Osteoblast (primary cell): ENCODE results near the gene HACD2. TPM values are rescaled to one million over a fixed set of nuclear protein-coding genes. Genes with fewer than 3 reads are reported as not detected.

Source experiments
- DNase-seq: peaks from one replicate; pipeline ENCODE4 v3.0.0; 2011; ENCODE audit warnings: low spot score, mixed read lengths; ENCODE audit not compliant: insufficient read length; ENCODE audit errors: missing footprints
- H2AFZ ChIP-seq: 2 replicates; pipeline ENCODE4 v1.6.0; 2011; ENCODE audit warnings: mild to moderate bottlenecking, low read length
- H3K27ac ChIP-seq: 2 replicates; pipeline ENCODE4 v1.5.1; 2011; ENCODE audit warnings: mild to moderate bottlenecking, low read depth, low read length, moderate library complexity
- H3K27me3 ChIP-seq: 2 replicates; pipeline ENCODE4 v1.6.0; 2012; ENCODE audit warnings: mild to moderate bottlenecking, control low read depth, inconsistent platforms, low read length, moderate library complexity; ENCODE audit not compliant: insufficient read depth
- H3K36me3 ChIP-seq: 2 replicates; pipeline ENCODE4 v1.5.1; 2011; ENCODE audit warnings: mild to moderate bottlenecking, low read length, control low read depth, moderate library complexity; ENCODE audit not compliant: insufficient read depth
- H3K4me1 ChIP-seq: 2 replicates; pipeline ENCODE4 v1.5.1; 2011; ENCODE audit warnings: mild to moderate bottlenecking, low read length, control low read depth, moderate library complexity; ENCODE audit not compliant: insufficient read depth
- H3K4me2 ChIP-seq: 2 replicates; pipeline ENCODE4 v1.6.0; 2011; ENCODE audit warnings: mild to moderate bottlenecking, low read length; ENCODE audit not compliant: insufficient read depth
- H3K4me3 ChIP-seq: fragments of 200-600 bp; sonication (generic); 3 replicates; pipeline ENCODE4 v1.5.1; 2012; ENCODE audit warnings: mild to moderate bottlenecking, low read length, inconsistent platforms; ENCODE audit not compliant: insufficient read depth
- H3K79me2 ChIP-seq: 2 replicates; pipeline ENCODE4 v1.6.0; 2012; ENCODE audit warnings: mild to moderate bottlenecking, low read length, control low read depth, inconsistent platforms; ENCODE audit not compliant: insufficient read depth
- H3K9me3 ChIP-seq: 2 replicates; pipeline ENCODE4 v1.5.1; 2011; ENCODE audit warnings: low read depth, low read length, control low read depth
- H4K20me1 ChIP-seq: 2 replicates; pipeline ENCODE4 v1.6.0; 2012; ENCODE audit warnings: mild to moderate bottlenecking, low read length, control low read depth; ENCODE audit not compliant: insufficient read depth
- CTCF ChIP-seq: IDR thresholded peaks from 2 replicates; pipeline ENCODE4 v1.5.1; 2011; ENCODE audit warnings: mild to moderate bottlenecking, low read depth, low read length, moderate library complexity; ENCODE audit errors: extremely low read depth
- total RNA-seq: library from RNA; depleted of rRNA; stranded (reverse); fragments of >200 nt; gene quantifications from 2 replicates; pipeline ENCODE4 v1.2.3, GENCODE V29; 2012

HACD2 gene
- total RNA-seq, 1 donor, result 27.5 TPM

GRCh38 chr3:123543950-123544349 lies 40.9 kb downstream of the HACD2 start:
- no peak overlapping the region for H3K4me3 ChIP-seq
- no peaks in the 10 kb centered on the region for H3K27me3 ChIP-seq
- H3K4me2 ChIP-seq, result no peak overlapping the region
- no peak overlapping the region for H3K27ac ChIP-seq
- H4K20me1 ChIP-seq, result no peaks in the 10 kb centered on the region
- no peak overlapping the region for H2AFZ ChIP-seq
- no peaks in the 10 kb centered on the region for H3K36me3 ChIP-seq
- no peak for DNase-seq
- TF ChIP-seq CTCF, result no peak
- no peaks in the 10 kb centered on the region for H3K9me3 ChIP-seq
- peaks cover 14% of the 10 kb centered on the region for H3K4me1 ChIP-seq
- no peaks in the 10 kb centered on the region for H3K79me2 ChIP-seq

GRCh38 chr3:123540285-123540684 lies 44.6 kb downstream of the HACD2 start:
- H3K4me2 ChIP-seq, result no peak overlapping the region
- no peaks in the 10 kb centered on the region for H3K27me3 ChIP-seq
- H3K36me3 ChIP-seq, result no peaks in the 10 kb centered on the region
- no peaks in the 10 kb centered on the region for H3K9me3 ChIP-seq
- H3K27ac ChIP-seq, result no peak overlapping the region
- no peaks in the 10 kb centered on the region for H3K79me2 ChIP-seq
- H4K20me1 ChIP-seq, result peaks cover 3% of the 10 kb centered on the region
- H3K4me3 ChIP-seq, result no peak overlapping the region
- peak; percentile 59 for DNase-seq
- no peak overlapping the region for H2AFZ ChIP-seq
- TF ChIP-seq CTCF, result no peak
- peaks cover 11% of the 10 kb centered on the region for H3K4me1 ChIP-seq

GRCh38 chr3:123536153-123536895 lies 48.5 kb downstream of the HACD2 start:
- H3K4me2 ChIP-seq, result no peak overlapping the region
- H3K36me3 ChIP-seq, result no peaks in the 10 kb centered on the region
- no peak overlapping the region for H3K4me3 ChIP-seq
- H4K20me1 ChIP-seq, result peaks cover 6% of the 10 kb centered on the region
- no peaks in the 10 kb centered on the region for H3K27me3 ChIP-seq
- peak overlapping the region; percentile 8 for H3K27ac ChIP-seq
- H3K9me3 ChIP-seq, result no peaks in the 10 kb centered on the region
- no peak for TF ChIP-seq CTCF
- no peak overlapping the region for H2AFZ ChIP-seq
- DNase-seq, result no peak
- H3K4me1 ChIP-seq, result peaks cover 15% of the 10 kb centered on the region
- H3K79me2 ChIP-seq, result peaks cover 2% of the 10 kb centered on the region

GRCh38 chr3:123535580-123535979 lies 49.3 kb downstream of the HACD2 start:
- peaks cover 14% of the 10 kb centered on the region for H3K4me1 ChIP-seq
- DNase-seq, result no peak
- H3K27me3 ChIP-seq, result no peaks in the 10 kb centered on the region
- peaks cover 2% of the 10 kb centered on the region for H3K79me2 ChIP-seq
- no peaks in the 10 kb centered on the region for H3K9me3 ChIP-seq
- H2AFZ ChIP-seq, result no peak overlapping the region
- H3K36me3 ChIP-seq, result no peaks in the 10 kb centered on the region
- H4K20me1 ChIP-seq, result peaks cover 6% of the 10 kb centered on the region
- no peak for TF ChIP-seq CTCF
- no peak overlapping the region for H3K4me2 ChIP-seq
- H3K4me3 ChIP-seq, result no peak overlapping the region
- peak overlapping the region; percentile 8 for H3K27ac ChIP-seq
